Neural cell (in vitro differentiated cells): Measurements from ENCODE around the gene MYEOV. TPM values are rescaled to one million over a fixed set of nuclear protein-coding genes. Genes with fewer than 3 reads are reported as not detected.

Experiments
- H2AFZ ChIP-seq: fragments of 200-600, 300-800 bp; sonication (generic), shearing (Covaris generic); 2 replicates; pipeline ENCODE4 v1.6.0; 2014; ENCODE audit warnings: low read depth, mild to moderate bottlenecking, antibody characterized with exemption, low read length, moderate library complexity
- H3F3A ChIP-seq: fragments of 200-600 bp; shearing (Covaris generic); 2 replicates; pipeline ENCODE4 v1.6.1; 2016; ENCODE audit warnings: mild to moderate bottlenecking, moderate library complexity, mixed read lengths, antibody characterized with exemption, low read length; ENCODE audit not compliant: insufficient read depth, poor library complexity, severe bottlenecking
- H3K27ac ChIP-seq: fragments of 200-600, 300-800 bp; sonication (generic), shearing (Covaris generic); 2 replicates; pipeline ENCODE4 v1.5.1; 2014; ENCODE audit warnings: mild to moderate bottlenecking, low read length, moderate library complexity
- H3K27me3 ChIP-seq: fragments of 300-800, 200-600 bp; sonication (generic), shearing (Covaris generic); 2 replicates; pipeline ENCODE4 v1.6.0; 2014; ENCODE audit warnings: mild to moderate bottlenecking, low read depth, low read length, moderate library complexity; ENCODE audit not compliant: insufficient read depth
- H3K36me3 ChIP-seq: fragments of 300-800, 200-600 bp; sonication (generic), shearing (Covaris generic); 2 replicates; pipeline ENCODE4 v1.5.1; 2014; ENCODE audit warnings: mild to moderate bottlenecking, antibody characterized with exemption, low read length, moderate library complexity; ENCODE audit not compliant: insufficient read depth
- H3K4me2 ChIP-seq: fragments of 300-800, 200-600 bp; sonication (generic), shearing (Covaris generic); 2 replicates; pipeline ENCODE4 v1.6.0; 2014; ENCODE audit warnings: mild to moderate bottlenecking, low read length
- H3K4me3 ChIP-seq: fragments of 300-800, 200-600 bp; sonication (generic), shearing (Covaris generic); 2 replicates; pipeline ENCODE4 v1.5.1; 2014; ENCODE audit warnings: mild to moderate bottlenecking, low read length, moderate library complexity
- H3K79me2 ChIP-seq: fragments of 200-600 bp; shearing (Covaris generic); replicated peaks from 2 replicates; pipeline ENCODE4 v1.6.0; 2014; ENCODE audit warnings: mild to moderate bottlenecking, low read length, moderate library complexity; ENCODE audit not compliant: insufficient read depth
- H3K9ac ChIP-seq: fragments of 300-800, 200-600 bp; sonication (generic), shearing (Covaris generic); 2 replicates; pipeline ENCODE4 v1.6.1; 2016; ENCODE audit warnings: mild to moderate bottlenecking, low read length, mixed read lengths
- H3K9me2 ChIP-seq: fragments of 200-600 bp; shearing (Covaris generic); 2 replicates; pipeline ENCODE4 v1.6.1; 2016; ENCODE audit warnings: mild to moderate bottlenecking, low read length, mixed read lengths; ENCODE audit not compliant: insufficient read depth
- H3K9me3 ChIP-seq: fragments of 200-600, 300-800 bp; sonication (generic), shearing (Covaris generic); 2 replicates; pipeline ENCODE4 v1.6.1; 2016; ENCODE audit warnings: mild to moderate bottlenecking, mixed run types, low read length, moderate library complexity, mixed read lengths
- H4K20me1 ChIP-seq: fragments of 200-600 bp; shearing (Covaris generic); 2 replicates; pipeline ENCODE4 v1.6.1; 2016; ENCODE audit warnings: mild to moderate bottlenecking, mixed run types; ENCODE audit not compliant: insufficient read depth
- CTCF ChIP-seq: fragments of 450-650 bp; IDR thresholded peaks from 2 replicates; pipeline ENCODE4 v1.5.1; 2014; ENCODE audit warnings: antibody characterized with exemption, mild to moderate bottlenecking, moderate library complexity; ENCODE audit not compliant: poor library complexity, severe bottlenecking
- EP300 ChIP-seq: fragments of 450-650 bp; conservative IDR thresholded peaks from 2 replicates; pipeline ENCODE4 v1.6.1; 2014; ENCODE audit warnings: antibody characterized with exemption, mild to moderate bottlenecking, moderate library complexity; ENCODE audit not compliant: poor library complexity, severe bottlenecking
- EZH2 ChIP-seq: fragments of 200-600, 300-800 bp; shearing (Covaris generic), sonication (generic); IDR thresholded peaks from 2 replicates; pipeline ENCODE4 v1.6.1; 2014; ENCODE audit warnings: antibody characterized with exemption, low read length, borderline replicate concordance, mild to moderate bottlenecking; ENCODE audit not compliant: insufficient read depth, poor library complexity, severe bottlenecking
- MXI1 ChIP-seq: fragments of 450-650 bp; conservative IDR thresholded peaks from 2 replicates; pipeline ENCODE4 v1.6.1; 2014; ENCODE audit warnings: antibody characterized with exemption, mild to moderate bottlenecking; ENCODE audit not compliant: poor library complexity, severe bottlenecking
- POLR2AphosphoS5 ChIP-seq: IDR thresholded peaks from 2 replicates; pipeline ENCODE4 v1.6.1; 2012
- RAD21 ChIP-seq: fragments of 450-650 bp; conservative IDR thresholded peaks from 2 replicates; pipeline ENCODE4 v1.6.1; 2014; ENCODE audit warnings: antibody characterized with exemption, mild to moderate bottlenecking, moderate library complexity
- REST ChIP-seq: IDR thresholded peaks from 2 replicates; pipeline ENCODE4 v1.6.1; 2012; ENCODE audit warnings: borderline replicate concordance
- SMC3 ChIP-seq: fragments of 450-650 bp; conservative IDR thresholded peaks from 2 replicates; pipeline ENCODE4 v1.6.1; 2014; ENCODE audit warnings: antibody characterized with exemption, mild to moderate bottlenecking, moderate library complexity; ENCODE audit not compliant: poor library complexity
- TAF1 ChIP-seq: IDR thresholded peaks from 2 replicates; pipeline ENCODE4 v1.6.1; 2012; ENCODE audit warnings: low read depth
- polyA plus RNA-seq: library from polyadenylated mRNA; depleted of rRNA; stranded (reverse); fragments of >200 nt; gene quantifications from 2 replicates; pipeline ENCODE4 v1.2.3, GENCODE V29; 2014

The MYEOV gene
- polyA plus RNA-seq, 1 donor from 2014 or later: not detected

- Histone ChIP-seq H3K4me3 (no peak overlapping the region), H2AFZ (no peak overlapping the region), H3K9me3 (no peaks in the 10 kb centered on the region), H3K9me2 (no peaks in the 10 kb centered on the region), H3K36me3 (no peaks in the 10 kb centered on the region), H3K27ac (no peak overlapping the region), H3K27me3 (no peaks in the 10 kb centered on the region), H3K4me2 (no peak overlapping the region), H4K20me1 (no peaks in the 10 kb centered on the region), H3K79me2 (no peaks in the 10 kb centered on the region), H3K9ac (no peak overlapping the region), H3F3A (no peaks in the 10 kb centered on the region)
- no peak for TF ChIP-seq EZH2
- no peak for TF ChIP-seq CTCF
- TF ChIP-seq POLR2AphosphoS5: no peak
- no peak for TF ChIP-seq EP300
- TF ChIP-seq SMC3: no peak
These were observed 39.3 kb downstream of the MYEOV start for GRCh38 chr11:69333149-69333710.

DNA sequence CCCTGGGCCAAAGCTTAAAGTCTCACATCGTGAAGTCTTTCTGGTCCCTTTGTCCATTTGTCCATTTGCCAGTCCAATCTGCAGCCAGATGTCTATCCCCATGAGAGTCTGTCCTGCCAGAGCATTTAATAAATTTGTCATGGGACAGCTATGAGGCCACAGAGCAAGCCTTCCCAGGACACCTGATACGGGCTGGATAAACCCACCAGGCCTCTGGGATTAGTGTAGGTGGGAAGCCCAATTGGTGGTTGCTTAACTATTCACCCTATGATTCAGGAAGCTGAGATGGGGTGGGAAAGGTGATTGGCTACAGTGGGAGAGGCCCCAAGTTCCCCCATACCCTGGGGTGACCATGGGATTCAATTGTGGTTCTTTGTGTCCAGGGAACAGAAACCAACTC, 39.9 kb downstream of the MYEOV start:
- Histone ChIP-seq H3K9me3 (no peaks in the 10 kb centered on the region), H3K79me2 (no peaks in the 10 kb centered on the region), H4K20me1 (no peaks in the 10 kb centered on the region), H3K9ac (no peak overlapping the region), H3K27me3 (no peaks in the 10 kb centered on the region), H3K4me3 (no peak overlapping the region), H3F3A (no peaks in the 10 kb centered on the region), H3K27ac (no peak overlapping the region), H3K9me2 (no peaks in the 10 kb centered on the region), H3K4me2 (no peak overlapping the region), H3K36me3 (no peaks in the 10 kb centered on the region), H2AFZ (no peak overlapping the region)
- TF ChIP-seq RAD21 (no peak), MXI1 (no peak), EP300 (no peak), EZH2 (no peak), REST (no peak), TAF1 (no peak)
